SK-MEL-5 (cell line): Measurements from ENCODE around the gene TRAPPC1. TPM values are rescaled to one million over a fixed set of nuclear protein-coding genes. Genes with fewer than 3 reads are reported as not detected.

Experiments used
- DNase-seq: peaks from one replicate; pipeline ENCODE4 v3.0.0-alpha.2; 2016; ENCODE audit warnings: low read depth, low spot score
- in situ Hi-C: cut with HindIII; loops from 2 replicates; pipeline ENCODE4 v1.10.0; 2016; ENCODE audit warnings: low sequenced_read_pairs, high pct_unique_total_duplicates, low pct_unique_long_range_greater_than_20kb
- total RNA-seq: library from RNA; depleted of rRNA; stranded (reverse); fragments of >200 nt; shearing (Covaris generic); gene quantifications from 2 replicates; pipeline ENCODE4 v1.2.3, GENCODE V29; 2014

Gene TRAPPC1
- total RNA-seq, 1 experiment from 2014 or later: 22.1 TPM

DNA sequence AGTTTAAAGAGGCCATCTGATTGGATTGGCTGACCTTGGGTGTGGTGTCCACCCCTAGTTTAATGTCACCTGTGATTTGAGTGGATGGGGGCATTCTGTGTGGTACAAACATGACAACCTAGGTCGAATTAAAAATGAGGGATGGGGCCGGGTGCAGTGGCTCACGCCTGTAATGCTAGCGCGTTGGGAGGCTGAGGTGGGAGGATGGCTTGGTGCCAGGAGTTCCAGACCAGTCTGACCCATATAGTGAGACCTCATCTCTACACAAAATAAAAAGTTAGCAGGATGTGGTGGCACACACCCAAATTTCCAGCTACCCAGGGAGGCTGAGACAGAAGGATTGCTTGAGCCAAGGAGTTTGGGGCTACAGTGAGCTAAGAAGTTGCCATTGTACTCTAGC lies 14.7 kb upstream of the TRAPPC1 start:
- no peak for DNase-seq
- in situ Hi-C loops: no loop called here

DNA sequence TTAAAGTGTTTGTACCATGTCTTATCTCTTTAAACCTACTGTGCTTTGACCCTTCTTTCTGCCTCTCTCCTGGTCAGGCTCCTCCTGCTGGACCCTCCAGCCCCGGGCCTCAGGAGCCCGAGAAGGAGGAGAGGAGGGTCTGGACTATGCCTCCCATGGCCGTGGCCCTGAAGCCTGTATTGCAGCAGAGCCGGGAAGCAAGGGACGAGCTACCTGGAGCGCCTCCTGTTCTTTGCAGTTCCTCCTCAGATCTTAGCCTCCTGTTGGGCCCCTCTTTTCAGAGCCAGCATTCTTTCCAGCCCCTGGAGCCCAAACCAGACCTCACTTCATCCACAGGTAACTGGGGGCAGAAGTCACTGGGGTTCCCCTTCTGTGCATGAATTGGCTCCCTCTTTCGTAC lies 13.9 kb upstream of the TRAPPC1 start:
- no peak for DNase-seq
- in situ Hi-C loops: no loop called here

DNA sequence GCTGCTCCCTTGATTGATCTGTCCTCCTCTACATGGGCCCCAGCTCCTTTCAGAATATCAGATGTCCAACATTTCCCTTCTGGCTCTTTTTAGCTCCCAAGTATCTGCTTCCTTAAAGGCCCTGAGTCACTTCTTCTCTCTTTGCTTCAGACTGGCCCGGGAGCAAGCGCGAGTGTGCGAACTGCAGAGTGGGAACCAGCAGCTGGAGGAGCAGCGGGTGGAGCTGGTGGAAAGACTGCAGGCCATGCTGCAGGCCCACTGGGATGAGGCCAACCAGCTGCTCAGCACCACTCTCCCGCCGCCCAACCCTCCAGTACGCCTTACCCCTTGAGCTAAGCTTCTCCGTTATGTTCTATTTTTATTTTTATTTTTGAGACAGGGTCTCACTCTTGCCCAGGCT lies 12.6 kb upstream of the TRAPPC1 start:
- DNase-seq: no peak
- in situ Hi-C loops: no loop called here

DNA sequence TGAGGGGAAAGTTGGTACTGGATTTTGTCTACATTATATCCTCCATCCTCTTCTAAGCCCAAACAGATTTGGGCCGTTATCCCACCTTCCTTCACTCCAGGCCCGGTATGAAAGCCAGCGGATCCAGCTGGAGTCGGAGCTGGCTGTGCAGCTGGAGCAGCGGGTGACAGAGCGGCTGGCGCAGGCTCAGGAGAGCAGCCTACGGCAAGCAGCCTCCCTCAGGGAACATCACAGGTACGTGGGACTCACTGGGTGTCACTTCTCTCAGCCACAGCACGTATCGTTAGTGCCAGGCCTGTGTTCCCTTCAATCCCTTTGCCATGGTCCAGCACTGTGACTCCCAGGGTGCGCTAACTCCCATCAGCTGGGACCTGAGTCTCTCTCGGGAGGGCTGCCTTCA lies 11.5 kb upstream of the TRAPPC1 start:
- in situ Hi-C loops: no loop called here
- no peak for DNase-seq

DNA sequence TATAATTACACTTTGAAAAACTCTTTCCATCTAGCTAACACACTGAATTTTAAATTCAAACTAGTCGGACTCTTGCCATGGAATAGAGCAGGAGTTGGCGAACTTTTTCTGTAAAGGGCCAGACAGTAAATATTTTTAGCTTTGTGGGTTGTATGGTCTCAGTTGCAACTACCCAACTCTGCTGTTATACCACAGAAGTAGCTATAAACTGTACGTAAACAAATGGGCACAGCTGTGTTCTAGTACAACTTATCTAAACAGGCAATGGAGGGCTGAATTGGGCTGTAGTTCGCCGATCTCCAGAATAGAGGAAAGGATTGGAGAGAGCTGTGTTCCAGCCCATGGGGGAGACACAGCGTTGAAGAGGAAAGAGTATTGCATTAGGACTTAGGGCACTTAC lies 9.0 kb upstream of the TRAPPC1 start:
- no peak for DNase-seq
- in situ Hi-C loops: no loop called here

DNA sequence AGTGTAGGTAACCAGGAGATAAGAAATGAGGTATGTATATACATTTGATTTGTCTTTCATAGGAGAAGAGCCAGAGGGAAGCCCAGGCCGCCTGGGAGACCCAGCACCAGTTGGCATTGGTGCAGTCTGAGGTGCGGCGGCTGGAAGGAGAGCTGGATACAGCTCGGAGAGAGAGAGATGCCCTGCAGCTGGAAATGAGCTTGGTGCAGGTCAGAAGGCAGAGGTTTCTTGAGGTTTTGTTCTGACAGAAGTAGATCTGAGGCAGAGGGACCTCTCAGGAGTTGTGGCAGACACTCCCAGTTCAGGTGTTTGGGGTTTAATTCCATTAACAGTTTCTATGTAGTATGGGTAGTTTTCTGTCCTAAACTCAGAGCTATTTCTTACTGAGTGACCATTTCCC lies 8.3 kb upstream of the TRAPPC1 start:
- in situ Hi-C loops: no loop called here

DNA sequence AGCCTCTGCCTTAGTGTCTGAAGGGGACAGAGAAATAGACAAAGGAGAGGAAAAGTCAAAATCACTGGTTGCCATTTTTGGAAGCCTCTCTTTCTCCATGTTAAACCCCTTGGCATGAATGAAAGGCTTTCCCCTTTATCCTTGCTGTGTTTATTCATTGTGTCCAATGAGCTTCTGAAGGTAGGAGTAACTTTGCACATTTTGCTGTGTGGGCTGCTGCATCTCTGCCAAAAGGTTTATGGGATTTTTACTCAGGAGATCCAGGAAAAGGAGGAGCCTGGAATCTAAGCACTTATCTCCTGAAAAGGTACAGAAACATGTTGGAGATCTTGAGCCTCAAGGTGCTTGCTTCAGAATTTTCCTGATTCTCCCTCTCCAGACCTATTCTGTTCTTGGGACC lies 4.1 kb upstream of the TRAPPC1 start:
- in situ Hi-C loops: no loop called here
- no peak for DNase-seq

More for the DNA sequence above, 8.3 kb upstream of the TRAPPC1 start:
- no peak for DNase-seq

DNA sequence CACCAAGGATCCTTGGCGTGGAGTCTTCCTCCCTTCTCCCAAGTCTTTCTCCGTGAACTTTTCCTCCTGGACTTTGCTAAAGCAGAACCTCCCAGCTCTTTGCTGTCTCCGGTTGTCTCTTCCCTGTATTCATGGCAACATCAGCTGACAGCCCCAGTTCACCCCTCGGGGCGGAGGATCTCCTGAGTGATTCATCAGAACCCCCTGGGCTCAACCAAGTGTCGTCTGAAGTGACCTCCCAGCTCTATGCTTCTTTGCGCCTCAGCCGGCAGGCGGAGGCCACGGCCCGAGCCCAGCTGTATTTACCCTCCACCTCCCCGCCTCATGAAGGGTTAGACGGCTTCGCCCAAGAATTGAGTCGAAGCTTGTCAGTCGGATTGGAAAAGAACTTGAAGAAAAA lies 1.2 kb upstream of the TRAPPC1 start:
- in situ Hi-C loops: no loop called here
- DNase-seq: peak; percentile 70

DNA sequence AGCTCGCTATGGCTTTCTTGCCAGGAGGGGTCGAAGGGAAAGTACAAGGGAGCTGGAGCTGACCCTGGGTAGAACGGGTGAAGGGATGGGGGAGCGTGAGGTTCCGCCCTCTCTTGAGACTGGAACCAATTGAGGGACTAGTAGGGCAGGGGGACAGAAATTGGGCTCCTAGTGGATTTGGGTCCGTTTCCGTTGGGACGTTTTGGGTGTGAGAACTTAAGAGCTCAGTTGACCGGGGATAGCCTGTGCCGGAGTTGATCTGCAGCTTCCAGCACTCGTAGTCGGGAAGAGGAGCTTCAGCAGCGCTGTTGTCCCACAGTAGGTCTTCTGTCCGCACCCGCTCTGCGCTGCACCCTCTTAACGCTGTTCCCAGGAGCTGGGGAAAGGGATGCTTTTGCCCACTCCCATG lies 741 bp upstream of the TRAPPC1 start:
- peak; percentile 21 for DNase-seq
- in situ Hi-C loops: no loop called here

DNA sequence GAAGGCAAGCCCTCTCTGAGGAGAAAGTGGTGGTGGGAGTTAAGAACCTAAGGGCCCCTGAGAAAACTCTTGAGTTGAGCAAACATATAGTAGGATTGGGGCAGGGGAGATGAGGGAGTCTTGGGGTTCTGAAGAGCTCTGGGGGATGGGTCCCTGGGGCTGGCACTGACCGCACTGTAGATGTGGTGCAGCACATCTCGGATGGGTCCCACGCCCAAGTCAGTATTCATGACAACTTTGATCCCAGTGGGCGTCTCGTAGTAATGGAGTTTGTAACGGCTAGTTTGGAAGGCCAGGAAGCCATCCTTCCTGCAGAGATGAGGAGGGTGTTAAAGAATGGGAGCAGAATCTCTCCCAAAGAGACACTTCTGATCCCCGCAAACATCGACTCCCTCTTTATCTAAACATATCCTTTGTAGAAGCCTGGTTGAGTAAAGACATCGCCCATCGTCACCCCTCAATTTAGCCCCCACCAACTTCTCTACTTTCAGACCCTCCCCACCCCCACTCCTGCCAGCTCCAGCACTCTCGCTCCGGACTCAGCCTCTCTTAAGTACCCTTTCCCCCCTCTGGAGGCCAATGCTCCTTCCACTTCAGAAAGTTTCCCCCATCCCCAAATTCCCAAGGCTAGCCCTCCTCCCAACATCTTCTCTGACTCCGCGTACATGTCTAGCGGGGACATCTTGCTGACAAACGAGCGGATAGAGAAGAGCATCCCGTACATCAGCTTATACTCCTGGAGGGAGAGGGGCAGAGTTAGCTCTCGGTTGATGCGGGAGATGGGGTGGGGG lies 710 bp downstream of the TRAPPC1 start:
- in situ Hi-C loops: no loop called here
- no peak for DNase-seq

DNA sequence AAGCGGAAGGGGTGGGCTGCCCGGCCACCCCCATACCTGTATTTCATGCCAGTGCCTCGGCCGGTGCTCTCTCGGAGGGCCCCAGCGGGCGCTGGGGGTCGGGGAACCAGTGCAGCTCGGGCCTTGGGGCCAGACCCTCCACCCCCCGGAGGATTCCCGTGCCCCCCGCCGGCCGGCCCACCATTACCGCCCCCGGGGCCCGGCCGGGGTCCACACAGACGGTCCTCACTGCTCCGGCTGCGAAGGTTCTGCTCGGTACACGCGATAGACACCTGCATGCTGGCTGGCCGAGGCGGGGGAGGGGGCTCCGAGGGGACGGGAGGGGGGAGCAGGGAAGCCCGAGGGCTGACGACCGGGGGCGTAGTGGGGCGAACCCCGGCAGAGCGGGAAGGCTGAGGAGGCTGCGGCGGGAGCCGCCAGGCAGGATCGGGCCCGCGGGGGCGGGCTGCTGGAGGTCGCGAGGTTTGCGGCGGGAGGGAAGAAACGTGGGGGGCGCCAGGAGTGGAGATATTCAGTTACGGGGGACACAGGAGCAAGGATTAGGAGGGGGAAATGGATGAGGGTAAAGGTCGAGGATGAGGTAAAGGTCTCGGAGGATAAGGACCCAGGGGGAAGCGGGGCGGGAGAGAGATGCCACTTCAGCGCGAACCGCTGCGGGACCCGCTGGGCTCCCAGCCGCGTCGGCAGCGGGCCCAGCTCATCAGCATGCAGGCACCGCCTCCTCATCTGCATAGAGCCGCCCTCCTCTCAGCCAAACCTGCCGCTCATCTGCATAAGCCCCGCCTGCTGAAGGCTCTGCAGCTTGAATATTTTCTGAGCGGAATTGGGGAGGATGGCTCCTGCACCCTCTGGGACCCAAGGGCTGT lies 2.4 kb downstream of the TRAPPC1 start, which contains the start of gene KCNAB3:
TSS of gene KCNAB3 (minus strand) at position 699 of the 866 bp plus-strand sequence. CDS start at position 278, 421 bp downstream.
- no peak for DNase-seq
- in situ Hi-C loops: no loop called here

DNA sequence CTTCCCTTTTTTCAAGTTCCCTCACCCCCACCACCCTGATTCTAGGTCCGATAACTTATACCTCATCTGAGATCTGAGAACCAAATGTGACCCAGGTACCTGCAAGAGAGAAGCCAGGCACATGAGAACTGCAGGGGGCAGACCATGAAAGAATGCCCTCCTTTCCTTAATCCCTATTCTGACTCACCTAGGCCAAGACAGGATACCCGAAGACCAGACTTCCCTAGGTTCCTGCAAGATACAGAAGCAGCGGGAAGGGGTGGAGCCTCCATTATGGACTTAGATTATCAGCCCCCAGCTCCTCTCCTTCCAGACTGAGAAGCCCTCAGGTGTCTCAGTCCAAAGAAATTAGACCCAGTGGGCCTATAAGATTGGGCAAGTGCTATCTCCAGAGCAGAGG lies 4.2 kb downstream of the TRAPPC1 start:
- DNase-seq: no peak
- in situ Hi-C loops: no loop called here

DNA sequence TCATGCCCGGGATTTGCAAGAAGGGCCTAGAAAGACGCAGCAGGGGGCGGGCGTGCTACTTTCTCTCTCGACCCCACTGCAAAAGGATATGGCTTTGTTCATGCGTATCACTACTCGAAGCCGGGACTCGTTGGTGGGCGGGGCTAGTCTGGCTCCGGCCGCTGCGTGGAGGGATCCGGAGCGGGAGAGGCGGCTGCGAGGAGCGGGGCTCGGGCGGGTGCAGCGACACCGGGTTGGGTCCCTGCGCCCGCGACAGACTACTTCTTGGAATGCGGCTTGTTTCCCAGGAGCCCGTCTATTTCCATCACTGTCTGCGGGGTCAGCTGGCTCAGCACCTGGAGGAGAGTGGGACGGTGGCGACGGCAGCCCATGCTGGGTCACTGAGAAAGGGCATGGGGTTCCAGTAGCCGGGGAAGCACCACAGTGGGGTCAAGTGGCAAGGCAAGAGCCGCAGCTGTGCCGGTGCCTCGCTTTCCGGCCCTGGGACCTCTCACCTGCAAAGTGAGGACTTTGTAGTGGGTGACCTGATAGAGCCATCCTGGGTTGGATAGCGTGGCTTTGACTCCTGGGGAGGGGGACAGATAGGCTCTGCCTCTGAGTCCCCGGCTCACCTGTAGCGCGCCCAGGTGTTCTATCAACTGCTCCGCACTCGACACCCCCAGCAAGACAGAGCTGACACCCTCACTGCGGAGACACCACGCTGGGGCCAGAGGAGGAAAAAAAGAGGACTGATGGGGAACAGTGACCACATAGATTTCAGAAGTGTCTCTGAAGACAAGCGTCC lies 8.7 kb downstream of the TRAPPC1 start:
- in situ Hi-C loops: no loop called here
- DNase-seq: peak; percentile 67

DNA sequence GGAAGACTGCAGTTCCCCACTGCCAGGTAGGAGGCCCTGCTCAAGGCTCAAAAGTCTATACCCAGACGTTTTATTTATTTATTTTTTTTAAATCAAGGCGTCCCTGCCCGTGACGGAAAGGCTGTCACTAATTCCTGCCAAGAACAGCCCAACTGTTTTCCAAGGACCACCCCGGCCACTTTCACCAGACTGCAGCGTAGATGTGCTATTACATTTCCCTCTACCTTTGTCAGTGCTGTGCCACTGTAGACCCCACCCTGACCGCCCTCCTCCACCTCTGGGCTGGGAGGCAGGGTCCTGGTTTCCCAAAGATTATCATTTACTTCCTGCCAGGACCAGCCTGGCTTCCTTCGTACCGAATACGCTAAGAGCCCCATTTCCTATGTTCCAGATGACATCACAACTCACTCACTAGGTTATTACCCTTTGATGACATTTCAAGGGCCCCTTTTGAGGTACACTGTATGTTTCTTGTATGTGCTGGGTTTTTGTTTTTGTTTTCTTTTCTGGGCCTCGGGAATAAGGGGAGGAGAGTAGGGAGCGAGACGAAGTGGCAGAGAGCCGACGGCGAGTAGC lies 9.4 kb downstream of the TRAPPC1 start:
- no peak for DNase-seq

DNA sequence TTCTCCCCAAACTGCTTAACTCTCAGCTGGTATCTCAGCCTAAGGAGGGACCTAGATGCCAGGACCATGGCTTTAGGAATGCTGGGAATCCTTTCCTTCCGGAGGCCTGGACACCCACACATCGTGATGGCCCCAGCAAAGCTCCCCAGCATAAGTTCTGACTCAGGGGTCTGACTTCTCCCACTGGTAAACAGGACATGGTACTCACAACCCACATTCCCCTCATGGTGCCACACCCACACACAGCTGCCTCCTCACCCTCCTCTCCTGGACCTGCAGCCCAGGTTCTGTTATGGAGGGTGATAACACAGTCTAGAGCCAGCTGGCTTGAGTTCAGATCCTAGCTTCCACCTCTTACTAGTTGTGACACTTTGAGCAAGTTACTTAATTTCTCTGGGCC lies 14.9 kb downstream of the TRAPPC1 start:
- in situ Hi-C loops: no loop called here
- no peak for DNase-seq

More for the DNA sequence above, 9.4 kb downstream of the TRAPPC1 start:
- in situ Hi-C loops: no loop called here

DNA sequence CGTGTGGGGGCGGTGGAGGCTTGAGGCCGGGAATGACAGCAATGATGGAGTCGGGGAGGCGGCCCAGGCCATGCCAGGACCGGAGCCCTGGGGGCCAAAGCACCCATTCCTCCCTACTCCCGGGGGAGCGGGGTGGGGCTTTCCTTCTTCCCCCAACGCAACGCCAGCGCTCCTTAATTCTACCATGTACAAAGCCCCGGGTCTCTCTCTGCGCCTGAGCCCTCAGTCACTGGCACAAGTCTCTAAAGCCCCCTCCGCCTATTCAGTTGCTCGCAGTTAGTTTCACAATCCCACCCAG lies 15.4 kb downstream of the TRAPPC1 start:
- in situ Hi-C loops: no loop called here
- no peak for DNase-seq

DNA sequence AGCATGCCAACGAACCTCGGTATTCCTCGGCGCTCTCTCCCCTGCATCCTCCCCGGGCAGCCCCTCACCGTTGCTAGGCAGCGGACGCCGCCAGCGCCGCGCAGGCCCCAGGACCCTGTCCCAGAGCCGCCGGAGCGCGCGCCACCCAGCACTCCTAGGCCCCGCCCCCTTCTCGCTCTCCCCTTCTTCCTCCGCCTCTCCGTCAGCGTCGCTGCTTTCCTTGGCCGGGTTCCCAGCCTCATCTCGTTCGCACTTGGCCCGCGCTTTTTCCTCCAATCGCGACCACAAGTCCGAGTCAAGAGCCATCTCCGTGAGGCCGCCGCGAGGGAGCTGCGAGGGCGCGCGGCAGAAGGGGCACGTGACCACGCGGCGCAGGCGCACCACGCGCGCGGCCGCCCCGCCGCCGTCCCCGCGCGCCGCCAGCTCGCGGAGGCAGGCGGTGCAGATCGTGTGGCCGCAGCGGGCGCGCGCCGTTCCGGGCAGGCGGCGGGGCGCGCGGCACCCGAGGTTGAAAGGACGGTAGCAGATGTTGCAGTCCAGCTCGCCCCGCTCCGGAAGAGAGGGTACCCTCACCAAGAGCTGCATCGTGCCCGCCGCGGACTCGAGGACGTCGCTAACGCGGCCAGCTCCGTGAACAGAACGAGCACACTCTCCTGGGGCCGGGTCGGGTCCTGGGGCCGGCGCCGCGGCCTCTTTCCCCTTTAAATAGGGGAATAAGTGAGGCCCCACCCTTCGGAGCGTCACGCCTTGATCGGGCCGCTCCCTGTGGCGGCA lies 15.9 kb downstream of the TRAPPC1 start, which contains the start of gene RNF227:
TSS of gene RNF227 (minus strand) at position 679 of the 774 bp plus-strand sequence. CDS start at position 585, 94 bp downstream.
- in situ Hi-C loops: no loop called here
- peak; percentile 93 for DNase-seq
